GM10248 (cell line): ENCODE measurements around the gene SPEM1.
A peak's percentile ranks its signal among the peaks of the same experiment; 100 is the strongest.

ENCODE experiments used
- CTCF ChIA-PET: fragments of 300-600 bp; sonication (Branson Sonifier 250); formaldehyde crosslinking; extraction: SDS; loops from one replicate; lab custom pipeline; 2021; ENCODE audit warnings: antibody characterized with exemption; lab: Yijun Ruan, JAX
- POLR2A ChIA-PET: fragments of 350-650 bp; sonication (Branson Sonifier 250); formaldehyde crosslinking; extraction: SDS; loops from one replicate; lab custom pipeline; 2020; ENCODE audit warnings: antibody characterized with exemption; lab: Yijun Ruan, JAX
- DNase-seq: peaks from one replicate; pipeline ENCODE4 v3.0.0; 2012; ENCODE audit errors: extremely low spot score
- TF ChIP-seq, protein P1 (sequence below): IDR thresholded peaks from 2 replicates; pipeline ENCODE4 v1.5.1; 2012; ENCODE audit warnings: mild to moderate bottlenecking, low read depth; ENCODE audit errors: extremely low read depth, missing control alignments, control extremely low read depth

The SPEM1 gene

DNA sequence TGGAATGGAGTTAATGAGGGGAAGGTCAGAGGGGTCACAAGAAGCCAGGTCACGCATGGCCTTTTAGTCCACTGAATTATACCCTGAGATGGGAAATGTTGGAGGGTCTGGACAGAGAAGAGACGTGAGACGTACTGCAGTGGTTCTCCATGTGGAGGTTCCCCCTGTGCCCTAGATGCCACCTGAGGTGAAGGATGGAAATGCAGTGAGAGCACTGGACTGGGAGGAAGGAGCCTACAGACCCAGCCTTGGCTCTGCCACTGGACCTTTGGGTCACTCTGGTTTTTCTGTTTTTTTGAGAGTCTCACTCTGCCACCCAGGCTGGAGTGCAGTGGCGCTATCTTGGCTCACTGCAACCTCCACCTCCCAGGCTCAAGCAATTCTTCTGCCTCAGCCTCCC, 24.0 kb upstream of the SPEM1 start:
- POLR2A ChIA-PET, result interaction anchor here (0.6 kb wide), 1 partner anchor 135 kb away, joined by 3 read pairs; no protein-coding TSS in a partner anchor
- TF ChIP-seq, protein P1, sequence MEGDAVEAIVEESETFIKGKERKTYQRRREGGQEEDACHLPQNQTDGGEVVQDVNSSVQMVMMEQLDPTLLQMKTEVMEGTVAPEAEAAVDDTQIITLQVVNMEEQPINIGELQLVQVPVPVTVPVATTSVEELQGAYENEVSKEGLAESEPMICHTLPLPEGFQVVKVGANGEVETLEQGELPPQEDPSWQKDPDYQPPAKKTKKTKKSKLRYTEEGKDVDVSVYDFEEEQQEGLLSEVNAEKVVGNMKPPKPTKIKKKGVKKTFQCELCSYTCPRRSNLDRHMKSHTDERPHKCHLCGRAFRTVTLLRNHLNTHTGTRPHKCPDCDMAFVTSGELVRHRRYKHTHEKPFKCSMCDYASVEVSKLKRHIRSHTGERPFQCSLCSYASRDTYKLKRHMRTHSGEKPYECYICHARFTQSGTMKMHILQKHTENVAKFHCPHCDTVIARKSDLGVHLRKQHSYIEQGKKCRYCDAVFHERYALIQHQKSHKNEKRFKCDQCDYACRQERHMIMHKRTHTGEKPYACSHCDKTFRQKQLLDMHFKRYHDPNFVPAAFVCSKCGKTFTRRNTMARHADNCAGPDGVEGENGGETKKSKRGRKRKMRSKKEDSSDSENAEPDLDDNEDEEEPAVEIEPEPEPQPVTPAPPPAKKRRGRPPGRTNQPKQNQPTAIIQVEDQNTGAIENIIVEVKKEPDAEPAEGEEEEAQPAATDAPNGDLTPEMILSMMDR, result no peak
- CTCF ChIA-PET, result interaction anchor here (1.0 to 1.9 kb wide), 2 partner anchors 10 to 183 kb away, joined by 3 to 4 read pairs; partner anchors contain the start of gene CD68
- DNase-seq, result no peak

DNA sequence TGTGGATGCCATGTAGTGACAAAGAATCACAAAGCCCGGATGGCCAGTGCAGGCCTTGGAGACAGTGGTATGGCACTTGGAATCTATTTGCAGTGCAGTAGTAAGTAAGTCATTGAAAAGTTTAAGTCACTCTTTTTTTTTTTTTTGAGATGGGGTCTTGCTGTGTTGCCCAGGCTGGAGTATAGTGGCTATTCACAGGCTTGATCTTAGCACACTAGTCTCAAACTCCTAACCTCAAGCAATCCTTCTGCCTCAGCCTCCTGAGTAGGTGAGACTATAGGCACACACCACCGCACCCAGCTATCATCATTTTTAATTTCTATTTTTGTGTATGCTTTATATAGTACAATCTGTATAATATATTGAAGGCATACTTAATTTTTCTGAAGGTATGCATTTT, 21.5 kb upstream of the SPEM1 start:
- DNase-seq, result no peak
- TF ChIP-seq, protein P1, result no peak
- ChIA-PET CTCF (interaction anchor here (1.2 to 3.2 kb wide), 4 partner anchors 8 to 190 kb away, joined by 3 to 12 read pairs (median 4); no protein-coding TSS in a partner anchor), POLR2A (interaction anchor here (0.6 kb wide), 2 partner anchors 23 to 149 kb away, joined by 3 read pairs; no protein-coding TSS in a partner anchor)

DNA sequence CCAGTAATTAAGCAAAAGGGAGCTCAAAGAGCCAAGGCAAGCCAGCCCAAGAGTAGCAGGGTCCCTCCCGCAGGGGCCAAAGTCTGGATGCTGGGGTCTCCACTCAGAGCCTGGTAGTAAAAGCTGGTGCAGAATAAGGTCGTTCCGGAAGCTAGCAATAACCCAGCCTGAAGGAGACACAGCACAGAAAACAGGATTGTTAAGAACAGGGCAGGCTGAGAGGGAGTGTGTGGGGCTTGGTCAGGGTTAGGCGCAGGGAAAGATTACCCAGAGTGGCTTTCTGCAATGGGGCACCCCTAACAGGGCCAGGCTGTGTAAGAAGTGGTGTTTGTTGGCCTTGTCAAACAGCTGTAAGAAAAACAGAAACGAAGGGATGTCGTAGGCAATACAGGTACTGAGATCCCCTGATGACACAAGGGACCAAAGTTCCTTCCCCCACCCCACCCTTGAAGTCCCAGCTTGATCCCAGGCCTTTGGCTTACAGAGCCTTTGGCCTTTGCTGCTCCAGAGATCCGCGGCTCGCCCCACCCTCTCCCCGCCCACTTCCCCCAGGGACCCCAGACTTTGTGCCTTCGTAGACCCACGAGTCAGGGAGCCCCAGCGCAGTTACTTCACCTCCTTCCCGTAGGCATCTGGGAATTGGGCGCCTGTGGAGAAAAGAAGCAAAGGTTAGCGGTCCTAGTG, 16.9 kb upstream of the SPEM1 start:
- no peak for DNase-seq
- CTCF ChIA-PET, result interaction anchor here (0.8 to 2.1 kb wide), 10 partner anchors 9 to 186 kb away, joined by 3 to 10 read pairs (median 3); partner anchors contain the start of genes PLSCR3, SOX15, TMEM102 and TMEM95
- TF ChIP-seq, protein P1, result no peak
- POLR2A ChIA-PET, result interaction anchor here (0.6 to 2.3 kb wide), 9 partner anchors 9 to 483 kb away, joined by 3 to 10 read pairs (median 6); partner anchors contain the start of genes MPDU1, PLSCR3 and POLR2A

DNA sequence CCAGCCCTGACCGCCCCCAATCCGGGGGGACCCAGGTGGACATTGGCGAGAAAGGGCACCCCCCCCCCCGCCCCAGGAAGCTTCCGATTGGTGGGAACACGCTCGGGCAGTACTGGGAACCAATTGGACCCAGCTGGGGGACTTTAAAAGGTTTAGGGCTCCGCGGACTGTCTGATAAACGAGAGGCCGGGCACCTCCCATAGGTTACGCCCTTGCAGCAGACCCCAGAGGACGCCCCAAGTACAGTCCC, 16.5 kb upstream of the SPEM1 start:
- no peak for DNase-seq
- CTCF ChIA-PET, result interaction anchor here (0.8 to 2.1 kb wide), 7 partner anchors 9 to 186 kb away, joined by 3 to 10 read pairs (median 4); partner anchors contain the start of genes PLSCR3, SOX15 and TMEM95
- TF ChIP-seq, protein P1, result no peak
- POLR2A ChIA-PET, result interaction anchor here (0.6 to 2.3 kb wide), 15 partner anchors 9 to 482 kb away, joined by 3 to 10 read pairs (median 4); partner anchors contain the start of genes CD68, GPS2, MPDU1 and PLSCR3

DNA sequence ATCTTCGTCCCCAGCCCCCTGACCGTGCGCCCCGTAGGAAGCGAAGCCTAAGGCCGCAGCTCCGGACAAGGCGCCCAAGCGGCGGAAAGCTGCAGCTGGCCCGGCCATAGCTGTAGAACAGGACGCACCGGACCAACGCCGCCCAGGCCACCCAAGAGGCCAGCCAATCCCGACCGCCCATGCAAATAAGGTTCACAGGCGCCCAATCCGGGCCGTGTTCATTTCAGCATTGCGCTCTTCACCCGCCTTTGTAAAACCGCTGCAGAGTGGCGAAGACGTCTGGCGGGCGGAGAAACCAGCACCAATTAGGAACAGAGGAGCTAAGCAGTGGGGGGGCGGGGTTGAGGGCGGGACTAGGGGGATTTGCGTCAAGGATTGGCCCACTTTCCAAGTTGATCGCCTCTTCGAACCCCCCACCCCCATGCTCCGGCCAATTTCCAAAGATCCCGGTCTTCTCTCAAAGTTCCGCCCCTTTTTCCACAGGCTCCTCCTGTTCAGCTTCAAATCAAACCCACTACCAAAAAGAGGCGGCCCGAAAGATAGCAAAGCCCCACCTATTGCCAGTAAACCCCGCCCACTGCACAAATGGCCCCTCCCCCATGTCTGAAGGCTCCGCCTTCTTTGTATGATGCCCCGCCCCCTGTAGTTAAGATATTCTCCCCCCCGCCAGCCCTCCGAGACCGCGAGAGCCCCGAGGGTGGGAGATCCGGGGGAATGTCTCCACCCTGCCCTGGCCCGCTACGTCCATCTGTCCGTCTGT, 16.0 kb upstream of the SPEM1 start, which contains the start of gene TMEM256:
Gene TMEM256, minus strand, starts transcription at position 121 of the 760 bp plus-strand sequence. Its CDS starts 13 bp downstream, at position 108.
- ChIA-PET CTCF (interaction anchor here (0.8 to 2.1 kb wide), 7 partner anchors 10 to 208 kb away, joined by 3 to 10 read pairs (median 4); partner anchors contain the start of genes PLSCR3, SOX15 and TMEM95), POLR2A (interaction anchor here (0.6 to 2.3 kb wide), 15 partner anchors 10 to 482 kb away, joined by 3 to 10 read pairs (median 4); partner anchors contain the start of genes CD68, GPS2, MPDU1 and PLSCR3)
- TF ChIP-seq, protein P1, result no peak
- DNase-seq, result peak; percentile 97

DNA sequence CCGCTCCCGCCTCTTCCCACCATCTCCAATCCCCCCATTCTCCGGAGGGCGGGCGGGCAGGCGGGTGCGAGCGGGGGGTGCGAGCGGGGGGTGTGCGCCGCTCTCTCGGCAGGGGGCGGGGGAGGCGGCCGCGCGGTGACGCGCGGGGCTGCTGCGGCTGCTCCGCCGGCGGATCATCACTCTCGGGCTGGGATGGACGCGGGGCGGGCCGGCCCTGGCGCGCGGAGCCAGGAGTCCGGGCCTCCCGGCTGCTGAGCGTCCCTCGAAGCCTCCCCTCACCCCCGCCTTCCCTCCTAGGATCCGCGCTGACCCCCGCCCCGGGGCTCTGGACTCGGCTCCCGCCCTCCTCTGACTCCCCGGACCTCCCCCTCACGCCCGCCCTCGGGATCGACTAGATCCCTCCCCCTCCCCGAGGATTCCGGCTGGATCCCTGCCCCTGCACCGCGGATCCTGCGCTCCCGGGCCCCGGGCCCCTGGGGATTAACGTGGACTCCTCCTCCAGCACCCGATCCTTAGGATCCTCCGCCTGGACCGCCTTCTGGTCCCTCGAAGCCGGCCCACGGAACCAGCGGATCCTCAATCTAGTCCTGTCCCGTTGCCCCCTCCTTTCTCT, 15.3 kb upstream of the SPEM1 start:
- TF ChIP-seq, protein P1, result no peak
- POLR2A ChIA-PET, result interaction anchor here (0.7 to 2.3 kb wide), 12 partner anchors 11 to 481 kb away, joined by 3 to 10 read pairs (median 4); partner anchors contain the start of genes CD68, PLSCR3, POLR2A and TMEM102
- CTCF ChIA-PET, result interaction anchor here (0.8 to 2.8 kb wide), 4 partner anchors 10 to 207 kb away, joined by 3 to 10 read pairs (median 7); partner anchors contain the start of genes PLSCR3 and TMEM95
- DNase-seq, result no peak
